IMR-90 (cell line): Measurements from ENCODE around the gene OTUD7B. TPM values are rescaled to one million over a fixed set of nuclear protein-coding genes. Genes with fewer than 3 reads are reported as not detected.

Experiments used
- ATAC-seq: fragments of 200-7000 bp; cut with Tn5 transposase; 2 replicates; pipeline ENCODE4 v1.9.1; 2020; ENCODE audit warnings: low read depth, mild to moderate bottlenecking, moderate library complexity
- BruUV-seq: library from RNA; stranded (reverse); fragments of 400-500 nt; replicated peaks from 2 replicates; lab custom pipeline; 2021; lab: Mats Ljungman, UMichigan
- CTCF ChIA-PET: fragments of 300-600 bp; formaldehyde crosslinking; extraction: SDS; loops from one replicate; lab custom pipeline; 2021; ENCODE audit warnings: antibody characterized with exemption; lab: Yijun Ruan, JAX
- POLR2A ChIA-PET: fragments of 300-600 bp; sonication (Branson Sonifier 250); formaldehyde crosslinking; loops from one replicate; lab custom pipeline; 2022; ENCODE audit warnings: antibody characterized with exemption; ENCODE audit not compliant: unreplicated experiment; lab: Charles Lee
- DNase-seq: peaks from one replicate; pipeline ENCODE4 v3.0.0; 2013
- H2AFZ ChIP-seq: replicated peaks from 2 replicates; pipeline ENCODE3; 2013; ENCODE audit warnings: low read length, mild to moderate bottlenecking; ENCODE audit not compliant: poor library complexity
- H2AK5ac ChIP-seq: 2 replicates; pipeline ENCODE4 v1.6.1; 2013; ENCODE audit warnings: low read depth, low read length, inconsistent platforms
- H2AK9ac ChIP-seq: replicated peaks from 2 replicates; pipeline ENCODE3; 2013; ENCODE audit warnings: mild to moderate bottlenecking, low read depth, low read length, moderate library complexity; ENCODE audit not compliant: poor library complexity
- H2BK120ac ChIP-seq: 2 replicates; pipeline ENCODE4 v1.6.1; 2013; ENCODE audit warnings: low read depth, low read length, inconsistent platforms
- H2BK15ac ChIP-seq: 3 replicates; pipeline ENCODE4 v1.6.1; 2013; ENCODE audit warnings: low read depth, low read length, inconsistent platforms
- H2BK20ac ChIP-seq: 2 replicates; pipeline ENCODE4 v1.6.1; 2013; ENCODE audit warnings: low read depth, mild to moderate bottlenecking, inconsistent platforms, low read length, moderate library complexity
- H2BK5ac ChIP-seq: 2 replicates; pipeline ENCODE4 v1.6.1; 2013; ENCODE audit warnings: mild to moderate bottlenecking, low read depth, low read length, inconsistent platforms; ENCODE audit not compliant: poor library complexity, severe bottlenecking
- H3K14ac ChIP-seq: replicated peaks from 2 replicates; pipeline ENCODE4 v1.6.1; 2013; ENCODE audit warnings: low read depth, low read length, inconsistent platforms
- H3K18ac ChIP-seq: 2 replicates; pipeline ENCODE4 v1.6.1; 2013; ENCODE audit warnings: low read depth, low read length, control low read depth
- H3K23ac ChIP-seq: 2 replicates; pipeline ENCODE4 v1.6.1; 2013; ENCODE audit warnings: low read depth, low read length, inconsistent platforms
- H3K27ac ChIP-seq: 2 replicates; pipeline ENCODE4 v1.5.1; 2013; ENCODE audit warnings: mild to moderate bottlenecking, control low read depth, low read length; ENCODE audit not compliant: insufficient read depth
- H3K27me3 ChIP-seq: 2 replicates; pipeline ENCODE4 v1.6.1; 2013; ENCODE audit warnings: low read length; ENCODE audit not compliant: control insufficient read depth, insufficient read depth
- H3K36me3 ChIP-seq: 2 replicates; pipeline ENCODE4 v1.6.1; 2013; ENCODE audit warnings: low read length, mixed read lengths; ENCODE audit not compliant: control insufficient read depth, insufficient read depth
- H3K4ac ChIP-seq: 2 replicates; pipeline ENCODE4 v1.6.1; 2013; ENCODE audit warnings: low read depth, low read length, inconsistent platforms
- H3K4me1 ChIP-seq: 2 replicates; pipeline ENCODE4 v1.6.1; 2013; ENCODE audit warnings: low read length, mixed read lengths; ENCODE audit not compliant: control insufficient read depth, insufficient read depth
- H3K4me2 ChIP-seq: 2 replicates; pipeline ENCODE4 v1.6.1; 2013; ENCODE audit warnings: low read depth, mild to moderate bottlenecking, control low read depth, low read length, moderate library complexity
- H3K4me3 ChIP-seq: 2 replicates; pipeline ENCODE4 v1.5.1; 2013; ENCODE audit warnings: low read depth, mild to moderate bottlenecking, control low read depth, low read length, moderate library complexity; ENCODE audit not compliant: insufficient read depth
- H3K56ac ChIP-seq: 2 replicates; pipeline ENCODE4 v1.6.1; 2013; ENCODE audit warnings: low read length, inconsistent platforms; ENCODE audit not compliant: insufficient read depth; ENCODE audit errors: extremely low read depth
- H3K79me1 ChIP-seq, 2 experiments: 2 replicates each; pipeline ENCODE4 v1.6.1; 2013; ENCODE audit warnings: low read length in 2 of 2, inconsistent platforms in 1 of 2, low read depth in 1 of 2
- H3K9ac ChIP-seq: 2 replicates; pipeline ENCODE4 v1.6.1; 2013; ENCODE audit warnings: low read depth, low read length, control low read depth
- H3K9me1 ChIP-seq: 2 replicates; pipeline ENCODE4 v1.6.1; 2013; ENCODE audit warnings: low read length, inconsistent platforms; ENCODE audit not compliant: insufficient read depth
- H3K9me3 ChIP-seq: 2 replicates; pipeline ENCODE4 v1.6.1; 2013; ENCODE audit warnings: low read length; ENCODE audit not compliant: control insufficient read depth, insufficient read depth
- H4K20me1 ChIP-seq: 2 replicates; pipeline ENCODE4 v1.6.1; 2013; ENCODE audit warnings: low read length, inconsistent platforms; ENCODE audit not compliant: insufficient read depth
- H4K5ac ChIP-seq: 2 replicates; pipeline ENCODE4 v1.6.1; 2013; ENCODE audit warnings: mild to moderate bottlenecking, low read depth, low read length, control low read depth
- H4K8ac ChIP-seq, 2 experiments: 2 replicates each; pipeline ENCODE4 v1.6.1; 2013; ENCODE audit warnings: low read depth in 2 of 2, low read length in 2 of 2, control low read depth in 1 of 2, inconsistent platforms in 1 of 2
- H4K91ac ChIP-seq: 2 replicates; pipeline ENCODE4 v1.6.1; 2013; ENCODE audit warnings: low read depth, low read length, inconsistent platforms; ENCODE audit not compliant: insufficient read depth
- CEBPB ChIP-seq: IDR thresholded peaks from 2 replicates; pipeline ENCODE4 v1.6.1; 2012; ENCODE audit warnings: low read depth, low read length, improper control_type of control experiment
- NFE2L2 ChIP-seq: fragments of 150-350 bp; IDR thresholded peaks from 2 replicates; pipeline ENCODE4 v1.6.1; 2016; ENCODE audit warnings: low read depth, mild to moderate bottlenecking, low read length
- WGBS, 2 experiments: methylation state at CpG; one replicate each; pipeline versions ENCODE4 v1.1.5 to v1.1.7; 2013; ENCODE audit warnings: missing lambda C conversion rate in 2 of 2; ENCODE audit not compliant: insufficient read length in 1 of 2; ENCODE audit errors: extremely low coverage in 2 of 2; 5-methylcytosine and 5-hydroxymethylcytosine counted together
- dilution Hi-C: fragments of 300-500 bp; cut with HindIII; formaldehyde crosslinking; loops from one replicate; pipeline ENCODE4 v1.14.3; 2018; ENCODE audit warnings: low sequenced_read_pairs; ENCODE audit not compliant: unreplicated experiment
- in situ Hi-C: fragments of 300-500 bp; cut with MboI; formaldehyde crosslinking; loops from 3 replicates; pipeline ENCODE4 v1.14.3; 2019; ENCODE audit warnings: low sequenced_read_pairs, inconsistent platforms, mixed read lengths
- intact Hi-C: fragments of 100-400 bp; cut with micrococcal nuclease; formaldehyde crosslinking; loops from 2 replicates; pipeline ENCODE4 v1.10.0; 2022
- polyA plus RNA-seq, 3 experiments: library from polyadenylated mRNA; depleted of rRNA; stranded (reverse); fragments of >200 nt; gene quantifications; 2 replicates each; pipeline ENCODE4 v1.2.3, GENCODE V29; 2012; ENCODE audit warnings: low replicate concordance in 1 of 3
- total RNA-seq: library from RNA; depleted of rRNA; stranded (reverse); fragments of >200 nt; gene quantifications from 2 replicates; pipeline ENCODE4 v1.2.3, GENCODE V29; 2012

The OTUD7B gene
- total and polyA plus RNA-seq, 2 of the 4 experiments (the other 2 are of a cell fraction), result 7.5 to 18.6 TPM

- H3K9ac ChIP-seq, result no peak overlapping the region
- no TSS peak for BruUV-seq
- CTCF ChIA-PET, result no interaction called here
- no peaks in the 10 kb centered on the region for H4K20me1 ChIP-seq
- no peak overlapping the region for H4K5ac ChIP-seq
- no peak overlapping the region for H2BK5ac ChIP-seq
- POLR2A ChIA-PET, result no interaction called here
- H3K56ac ChIP-seq, result no peak overlapping the region
- no peaks in the 10 kb centered on the region for H3K79me1 ChIP-seq
- no peaks in the 10 kb centered on the region for H3K27me3 ChIP-seq
- no peaks in the 10 kb centered on the region for H3K9me3 ChIP-seq
- WGBS, 2 experiments, result 50% methylated on average over 1 of the region's 4 CpGs; no CpG with 5 or more reads in 1 of the 2 experiments
- ATAC-seq, result no peak
- no peak overlapping the region for H2BK20ac ChIP-seq
- H3K4me2 ChIP-seq, result no peak overlapping the region
- dilution Hi-C loops (no loop called here), intact Hi-C loops (no loop called here), in situ Hi-C loops (no loop called here)
- no peak overlapping the region for H2BK120ac ChIP-seq
- no peak overlapping the region for H3K27ac ChIP-seq
- no peak overlapping the region for H4K8ac ChIP-seq
- H3K36me3 ChIP-seq, result no peaks in the 10 kb centered on the region
- H3K14ac ChIP-seq, result no peak overlapping the region
- H2AK9ac ChIP-seq, result no peak overlapping the region
- no peaks in the 10 kb centered on the region for H3K4me1 ChIP-seq
- H3K4me3 ChIP-seq, result no peak overlapping the region
- H2BK15ac ChIP-seq, result no peak overlapping the region
- DNase-seq, result no peak
- no peak overlapping the region for H3K23ac ChIP-seq
- no peak overlapping the region for H2AFZ ChIP-seq
- H3K18ac ChIP-seq, result no peak overlapping the region
- no peak overlapping the region for H3K4ac ChIP-seq
- no peak overlapping the region for H4K91ac ChIP-seq
- TF ChIP-seq NFE2L2, result peak; percentile 40; the same call in 1 of the 2 replicates
- no peak for TF ChIP-seq CEBPB
- no peak overlapping the region for H2AK5ac ChIP-seq
- peaks cover 3% of the 10 kb centered on the region; the same call in 1 of the 2 replicates for H3K9me1 ChIP-seq
Observed at GRCh38 chr1:150015651-150016131, 5.2 kb upstream of the OTUD7B start.
